ENCODE measurements around the gene PSMB2. TPM values are rescaled to one million over a fixed set of nuclear protein-coding genes. Genes with fewer than 3 reads are reported as not detected.

Gene PSMB2
- total RNA-seq, 4 donors from 2014 or later: 34.8 to 53.9 (median 52.5) TPM

- Histone ChIP-seq H3K4me3 (no peak overlapping the region), H3K4me1 (no peaks in the 10 kb centered on the region), H3K36me3 (no peaks in the 10 kb centered on the region), H3K9me3 (no peaks in the 10 kb centered on the region), H3K27me3 (peaks cover 10% of the 10 kb centered on the region), H3K27ac (no peak overlapping the region)
- DNase-seq (ENCODE audit: low spot score in 2 of 2): no peak
- TF ChIP-seq POLR2A (IDR thresholded peaks at IDR 0.05): no peak
- TF ChIP-seq, protein P1, sequence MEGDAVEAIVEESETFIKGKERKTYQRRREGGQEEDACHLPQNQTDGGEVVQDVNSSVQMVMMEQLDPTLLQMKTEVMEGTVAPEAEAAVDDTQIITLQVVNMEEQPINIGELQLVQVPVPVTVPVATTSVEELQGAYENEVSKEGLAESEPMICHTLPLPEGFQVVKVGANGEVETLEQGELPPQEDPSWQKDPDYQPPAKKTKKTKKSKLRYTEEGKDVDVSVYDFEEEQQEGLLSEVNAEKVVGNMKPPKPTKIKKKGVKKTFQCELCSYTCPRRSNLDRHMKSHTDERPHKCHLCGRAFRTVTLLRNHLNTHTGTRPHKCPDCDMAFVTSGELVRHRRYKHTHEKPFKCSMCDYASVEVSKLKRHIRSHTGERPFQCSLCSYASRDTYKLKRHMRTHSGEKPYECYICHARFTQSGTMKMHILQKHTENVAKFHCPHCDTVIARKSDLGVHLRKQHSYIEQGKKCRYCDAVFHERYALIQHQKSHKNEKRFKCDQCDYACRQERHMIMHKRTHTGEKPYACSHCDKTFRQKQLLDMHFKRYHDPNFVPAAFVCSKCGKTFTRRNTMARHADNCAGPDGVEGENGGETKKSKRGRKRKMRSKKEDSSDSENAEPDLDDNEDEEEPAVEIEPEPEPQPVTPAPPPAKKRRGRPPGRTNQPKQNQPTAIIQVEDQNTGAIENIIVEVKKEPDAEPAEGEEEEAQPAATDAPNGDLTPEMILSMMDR (IDR thresholded peaks at IDR 0.05): no peak
- no peak for TF ChIP-seq EP300 (IDR thresholded peaks at IDR 0.05)
- no peak for TF ChIP-seq POLR2AphosphoS5 (IDR thresholded peaks at IDR 0.05)
- WGBS: 83% methylated on average over 2 of the region's 2 CpGs
Measured at GRCh38 chr1:35666216-35666615, 24.9 kb upstream of the PSMB2 start.

DNA sequence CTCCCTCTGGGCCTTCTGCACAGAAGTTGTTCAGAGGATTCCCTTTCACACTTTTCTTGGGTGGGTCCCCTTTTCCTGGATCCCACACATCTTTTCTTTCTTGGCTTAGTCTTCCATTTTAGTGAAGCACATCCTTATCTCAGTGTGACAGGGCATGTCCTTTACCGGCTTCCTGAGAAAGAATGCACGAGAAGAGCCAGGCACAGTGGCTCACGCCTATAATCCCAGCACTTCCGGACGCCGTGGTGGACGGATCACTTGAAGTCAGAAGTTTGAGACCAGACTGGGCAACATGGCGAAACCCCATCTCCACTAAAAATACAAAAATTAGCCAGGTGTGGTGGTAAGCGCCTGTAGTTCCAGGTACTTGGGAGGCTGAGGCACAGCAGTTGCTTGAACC, 22.1 kb upstream of the PSMB2 start:
- TF ChIP-seq POLR2AphosphoS5 (IDR thresholded peaks at IDR 0.05) (no peak), EP300 (IDR thresholded peaks at IDR 0.05) (no peak), POLR2A (IDR thresholded peaks at IDR 0.05) (no peak)
- TF ChIP-seq, protein P1 (IDR thresholded peaks at IDR 0.05): no peak
- no peak for DNase-seq (ENCODE audit: low spot score in 2 of 2)
- H3K27ac ChIP-seq: no peak overlapping the region
- peaks cover 10% of the 10 kb centered on the region for H3K27me3 ChIP-seq
- no peaks in the 10 kb centered on the region for H3K4me1 ChIP-seq
- 82% methylated on average over 9 of the region's 9 CpGs for WGBS
- H3K4me3 ChIP-seq: no peak overlapping the region
- no peaks in the 10 kb centered on the region for H3K36me3 ChIP-seq
- no peaks in the 10 kb centered on the region for H3K9me3 ChIP-seq

DNA sequence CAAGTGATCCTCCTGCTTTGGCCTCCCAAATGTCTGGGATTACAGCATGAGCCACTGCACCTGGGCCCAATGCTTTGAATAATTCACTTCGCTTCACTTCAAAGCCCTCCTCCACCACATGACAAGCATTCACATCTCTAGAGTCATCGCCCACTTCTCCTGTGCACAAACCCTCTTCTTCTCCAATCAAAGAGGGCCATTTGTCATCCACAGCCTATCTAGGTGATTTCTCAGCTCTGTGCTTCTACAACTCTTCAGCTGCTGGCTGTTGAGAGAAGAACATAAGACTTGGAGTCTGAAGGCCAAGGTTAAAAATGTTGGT, 20.1 kb upstream of the PSMB2 start:
- no peak for DNase-seq (ENCODE audit: low spot score in 2 of 2)
- Histone ChIP-seq H3K4me1 (no peaks in the 10 kb centered on the region), H3K27ac (no peak overlapping the region), H3K9me3 (no peaks in the 10 kb centered on the region), H3K36me3 (no peaks in the 10 kb centered on the region), H3K4me3 (no peak overlapping the region), H3K27me3 (peaks cover 8% of the 10 kb centered on the region)
- 90% methylated on average over 2 of the region's 2 CpGs for WGBS
- TF ChIP-seq POLR2A (IDR thresholded peaks at IDR 0.05) (no peak), EP300 (IDR thresholded peaks at IDR 0.05) (no peak), POLR2AphosphoS5 (IDR thresholded peaks at IDR 0.05) (no peak)
- TF ChIP-seq, protein P1 (IDR thresholded peaks at IDR 0.05): no peak

- TF ChIP-seq POLR2AphosphoS5 (IDR thresholded peaks at IDR 0.05): no peak
- no peak for TF ChIP-seq POLR2A (IDR thresholded peaks at IDR 0.05)
- TF ChIP-seq, protein P1 (IDR thresholded peaks at IDR 0.05): no peak
- TF ChIP-seq EP300 (IDR thresholded peaks at IDR 0.05): no peak
- H3K36me3 ChIP-seq: no peaks in the 10 kb centered on the region
- no peaks in the 10 kb centered on the region for H3K4me1 ChIP-seq
- WGBS: 57% methylated on average over 5 of the region's 5 CpGs
- H3K9me3 ChIP-seq: no peaks in the 10 kb centered on the region
- H3K27me3 ChIP-seq: peaks cover 2% of the 10 kb centered on the region
- H3K27ac ChIP-seq: no peak overlapping the region
- H3K4me3 ChIP-seq: no peak overlapping the region
- DNase-seq (ENCODE audit: low spot score in 2 of 2): no peak
Measured at GRCh38 chr1:35660581-35661473, 19.5 kb upstream of the PSMB2 start.

GRCh38 chr1:35659589-35659988, 18.3 kb upstream of the PSMB2 start:
- no peak overlapping the region for H3K4me3 ChIP-seq
- DNase-seq (ENCODE audit: low spot score in 2 of 2): no peak
- H3K36me3 ChIP-seq: no peaks in the 10 kb centered on the region
- no peaks in the 10 kb centered on the region for H3K27me3 ChIP-seq
- no peak overlapping the region for H3K27ac ChIP-seq
- WGBS: 51% methylated on average over 6 of the region's 6 CpGs
- no peaks in the 10 kb centered on the region for H3K4me1 ChIP-seq
- TF ChIP-seq, protein P1 (IDR thresholded peaks at IDR 0.05): no peak
- TF ChIP-seq POLR2AphosphoS5 (IDR thresholded peaks at IDR 0.05) (no peak), POLR2A (IDR thresholded peaks at IDR 0.05) (no peak), EP300 (IDR thresholded peaks at IDR 0.05) (no peak)
- H3K9me3 ChIP-seq: no peaks in the 10 kb centered on the region
